CD4-positive, alpha-beta T cell treated with Interleukin-21 for 1 hour (primary cell): ENCODE data around the gene MORC3.
"Not testable (repeated sequence)": the region's sequence is repeated elsewhere in the genome, so short reads cannot be mapped to it uniquely, and the experiment has no call there.

Experiments used
- DNase-seq: peaks from one replicate; pipeline ENCODE4 v3.0.0-alpha.2; 2020

Gene MORC3

DNA sequence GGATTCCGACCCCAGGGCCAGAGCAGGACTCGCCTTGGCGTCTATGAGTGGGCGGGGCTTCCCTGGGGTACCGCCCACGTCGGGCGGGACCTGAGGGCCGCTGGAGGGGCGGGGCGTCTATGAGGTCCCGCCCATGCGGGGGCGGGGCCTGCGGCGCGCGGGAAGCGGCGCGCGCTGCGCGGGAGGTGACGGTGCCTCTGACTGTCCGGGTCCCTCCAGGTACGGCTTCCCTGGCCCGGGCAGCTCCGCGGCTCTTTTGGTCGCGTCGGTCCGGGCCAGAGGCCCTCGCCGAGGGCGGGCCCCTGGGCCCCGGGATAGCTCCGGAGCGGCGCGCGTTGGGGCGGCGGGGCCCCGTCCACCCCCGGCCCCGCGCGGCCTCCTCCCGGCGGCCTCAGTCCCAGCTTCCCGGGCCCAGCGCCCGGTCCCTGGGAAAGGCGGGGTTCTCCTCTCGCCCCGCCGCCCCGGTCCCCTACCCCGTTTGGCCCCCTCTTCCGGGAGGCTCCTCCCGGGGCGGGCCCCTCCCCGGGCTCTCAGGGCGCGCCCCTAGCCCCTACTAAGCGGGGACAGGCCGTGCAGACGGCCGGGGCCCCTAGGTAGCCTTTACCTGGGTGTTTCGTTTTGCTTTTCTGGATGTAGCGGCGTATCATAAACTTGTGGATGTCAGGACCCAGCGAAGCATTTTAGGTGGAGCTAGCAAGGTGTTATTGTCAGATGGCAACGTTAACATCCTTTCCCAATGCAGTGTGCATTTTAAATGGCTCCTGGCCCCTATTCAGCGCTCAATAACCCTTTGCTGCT is 65.4 kb downstream of the MORC3 start, which contains the start of gene CHAF1B:
Gene CHAF1B, plus strand, starts transcription at position 160 of the 798 bp plus-strand sequence. CDS start 745 bp downstream, outside the sequence.
- peak; percentile 83 for DNase-seq

DNA sequence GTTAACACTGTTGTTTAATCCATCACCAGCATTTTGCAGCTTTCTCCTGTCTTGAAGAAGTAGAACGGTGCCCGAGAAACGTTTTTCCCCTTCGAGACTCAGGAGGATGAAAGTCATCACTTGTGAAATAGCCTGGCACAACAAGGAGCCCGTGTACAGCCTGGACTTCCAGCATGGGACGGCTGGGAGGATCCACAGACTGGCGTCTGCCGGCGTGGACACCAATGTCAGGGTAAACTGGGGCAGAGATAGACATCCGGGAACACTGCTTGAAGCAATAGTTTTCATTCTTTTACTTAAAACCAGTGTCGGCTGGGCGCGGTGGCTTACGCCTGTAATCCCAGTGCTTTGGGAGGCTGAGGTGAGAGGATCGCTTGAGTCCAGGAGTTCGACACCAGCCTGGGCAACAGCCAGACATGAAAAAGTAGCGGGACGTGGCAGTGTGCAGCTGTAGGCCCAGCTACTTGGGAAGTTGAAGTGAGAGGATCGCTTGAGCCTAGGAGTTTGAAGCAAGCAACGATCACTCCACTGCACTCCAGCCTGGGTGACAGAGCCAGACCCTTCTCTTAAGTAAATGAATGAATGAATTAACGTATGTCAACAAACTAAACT is 66.1 kb downstream of the MORC3 start:
- no peak for DNase-seq

DNA sequence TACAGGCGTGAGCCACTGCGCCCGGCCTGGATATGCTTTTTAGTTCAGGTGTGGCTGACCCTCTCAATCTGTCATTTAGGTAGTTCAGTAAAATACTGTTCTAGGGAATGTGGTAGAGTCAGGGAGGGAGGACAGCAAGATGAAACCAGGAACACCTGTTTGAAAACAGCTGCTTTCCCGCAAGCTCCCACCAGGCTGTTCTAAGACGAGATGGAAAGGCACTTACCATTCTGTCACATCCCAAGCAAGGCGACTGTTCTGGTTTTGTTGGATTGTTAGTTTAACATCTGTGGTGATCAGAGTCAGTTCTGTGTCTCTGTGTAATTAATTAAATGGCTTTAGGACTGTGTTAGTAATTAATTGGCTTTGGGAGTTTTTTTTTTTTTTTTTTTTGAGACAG is 68.1 kb downstream of the MORC3 start:
- DNase-seq: no peak

DNA sequence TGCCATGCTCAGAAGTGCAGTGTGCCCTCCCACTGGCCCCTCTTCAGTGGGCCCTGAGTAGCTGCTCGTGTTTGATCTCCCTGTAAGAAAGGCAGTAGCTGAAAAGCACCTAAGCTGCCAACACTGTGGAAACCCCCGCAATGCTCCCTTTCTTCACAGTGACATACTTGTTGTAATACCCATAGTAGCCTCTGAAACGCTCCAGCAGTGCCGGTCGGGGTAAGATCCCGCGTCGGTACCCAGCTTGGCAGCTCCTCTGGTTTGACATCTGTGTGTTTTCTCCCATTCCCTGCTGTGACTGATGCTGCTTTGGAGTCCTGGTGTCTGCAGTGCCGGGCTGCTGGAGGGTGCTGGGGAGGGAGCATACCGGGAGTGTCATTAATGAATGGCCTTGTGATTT is 68.8 kb downstream of the MORC3 start:
- no peak for DNase-seq

DNA sequence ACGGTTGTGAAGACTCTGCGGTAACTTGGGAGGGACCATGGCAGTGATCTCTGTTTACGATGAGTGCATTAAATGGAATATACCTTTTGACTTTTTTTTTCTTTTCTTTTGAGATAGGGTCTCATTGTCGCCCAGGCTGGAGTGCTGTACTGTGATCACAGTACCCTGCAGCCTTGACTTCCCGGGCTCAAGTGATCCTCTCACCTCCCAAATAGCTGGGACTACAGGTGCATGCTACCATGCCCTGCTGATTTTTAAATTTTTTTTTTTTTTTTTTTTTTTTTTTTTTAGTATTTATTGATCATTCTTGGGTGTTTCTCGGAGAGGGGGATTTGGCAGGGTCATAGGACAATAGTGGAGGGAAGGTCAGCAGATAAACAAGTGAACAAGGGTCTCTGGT is 71.7 kb downstream of the MORC3 start:
- DNase-seq: not testable (repeated sequence)

DNA sequence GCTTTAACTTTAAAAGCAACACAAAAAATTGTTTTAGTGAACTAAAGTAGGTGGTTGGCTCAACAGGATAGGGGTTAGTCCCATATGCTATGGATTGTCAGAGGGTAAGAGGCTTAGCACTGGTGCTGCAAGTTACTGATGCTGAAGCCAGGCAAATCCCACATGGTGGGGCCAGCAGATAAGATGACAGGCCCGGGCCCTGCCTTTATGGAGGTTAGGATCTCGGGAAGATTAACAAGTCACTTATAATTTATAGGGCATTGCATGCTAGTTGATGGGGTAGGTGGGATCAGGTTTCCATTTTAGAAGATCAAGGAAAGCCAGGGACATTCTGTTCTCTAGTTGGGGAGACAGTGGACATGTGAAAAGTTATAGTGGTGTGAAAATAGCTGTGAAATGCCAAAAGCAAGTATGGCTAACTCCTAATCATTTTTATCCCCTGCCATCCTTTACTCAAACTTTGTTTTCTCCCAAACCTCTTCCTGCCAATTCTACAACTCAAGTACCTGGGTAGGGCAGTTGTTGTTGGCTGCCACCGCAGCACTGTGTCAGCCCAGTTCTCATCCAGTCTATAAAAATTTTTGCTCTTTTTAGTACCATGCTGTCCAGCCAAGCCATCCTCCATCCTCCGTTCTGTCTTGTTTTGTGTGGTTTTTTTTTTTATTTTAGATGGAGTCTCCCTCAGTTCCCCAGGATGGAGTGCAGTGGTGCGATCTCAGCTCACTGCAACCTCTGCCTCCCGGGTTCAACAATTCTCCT is 75.5 kb downstream of the MORC3 start:
- DNase-seq: no peak

DNA sequence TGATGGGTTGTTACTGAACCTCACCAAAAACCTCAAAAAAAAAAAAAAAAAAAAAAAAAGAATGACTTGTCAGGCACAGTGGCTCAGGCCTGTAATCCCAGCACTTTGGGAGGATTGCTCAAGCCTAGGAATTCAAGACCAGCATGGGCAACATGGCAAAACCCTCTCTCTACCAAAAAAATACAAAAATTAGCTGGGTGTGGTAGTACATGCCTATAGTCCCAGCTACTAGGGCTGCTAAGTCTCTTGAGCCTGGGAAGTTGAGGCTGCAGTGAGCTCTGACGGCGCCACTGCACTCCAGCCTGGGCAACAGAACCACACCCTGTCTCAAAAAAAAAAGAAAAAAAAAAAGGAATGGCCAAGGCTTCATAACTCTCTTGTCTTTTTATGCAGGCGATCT is 76.3 kb downstream of the MORC3 start:
- DNase-seq: no peak

DNA sequence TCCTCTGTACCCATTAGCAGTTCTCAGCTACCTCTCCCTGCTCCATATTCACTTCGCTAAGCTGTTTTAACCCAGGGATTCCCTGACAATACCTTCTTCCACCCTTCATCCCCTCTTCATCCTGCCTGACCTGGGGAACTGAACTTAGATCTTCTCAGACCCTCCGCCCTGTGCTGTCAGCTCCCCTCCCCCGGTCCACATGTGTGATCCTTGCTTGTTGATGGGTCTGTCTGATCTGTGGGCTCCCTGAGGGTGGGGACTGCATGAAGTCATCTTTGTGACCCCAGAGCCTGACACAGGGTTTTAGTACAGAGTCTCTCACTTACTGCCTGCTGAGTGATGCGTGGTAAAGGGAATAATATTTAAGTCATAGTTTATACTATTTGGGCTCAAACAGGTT is 77.0 kb downstream of the MORC3 start:
- no peak for DNase-seq

DNA sequence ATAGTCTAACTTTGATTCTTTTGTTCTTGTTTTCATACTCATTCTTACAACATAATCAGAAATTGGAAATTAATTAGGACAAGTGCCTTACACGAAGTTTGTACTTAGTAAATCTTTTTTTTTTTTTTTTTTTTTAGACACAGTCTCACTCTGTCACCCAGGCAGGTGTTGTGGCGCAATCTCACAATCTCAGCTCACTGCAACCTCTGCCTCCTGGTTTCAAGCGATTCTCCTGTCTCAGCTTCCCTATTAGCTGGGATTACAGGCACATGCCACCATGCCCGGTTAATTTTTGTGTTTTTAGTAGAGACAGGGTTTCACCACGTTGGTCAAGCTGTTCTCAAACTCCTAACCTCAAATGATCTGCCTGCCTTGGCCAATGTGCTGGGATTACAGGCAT is 77.6 kb downstream of the MORC3 start:
- no peak for DNase-seq

DNA sequence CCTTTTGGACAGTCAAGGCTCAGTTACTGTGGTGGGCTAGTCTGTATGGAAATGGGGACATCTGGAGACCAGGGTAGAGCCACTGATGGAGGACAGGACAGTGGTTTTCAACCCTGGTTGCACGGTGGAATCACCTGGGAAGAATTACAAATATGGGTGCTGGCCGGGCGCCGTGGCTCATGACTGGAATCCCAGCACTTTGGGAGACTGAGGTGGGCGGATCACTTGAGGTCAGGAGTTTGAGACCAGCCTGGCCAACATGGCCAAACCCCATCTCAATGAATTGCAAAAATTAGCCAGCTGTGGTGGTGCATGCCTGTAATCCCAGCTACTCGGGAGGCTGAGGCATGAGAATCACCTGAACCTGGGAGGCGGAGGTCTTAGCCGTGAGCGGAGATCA is 79.7 kb downstream of the MORC3 start:
- not testable (repeated sequence) for DNase-seq

DNA sequence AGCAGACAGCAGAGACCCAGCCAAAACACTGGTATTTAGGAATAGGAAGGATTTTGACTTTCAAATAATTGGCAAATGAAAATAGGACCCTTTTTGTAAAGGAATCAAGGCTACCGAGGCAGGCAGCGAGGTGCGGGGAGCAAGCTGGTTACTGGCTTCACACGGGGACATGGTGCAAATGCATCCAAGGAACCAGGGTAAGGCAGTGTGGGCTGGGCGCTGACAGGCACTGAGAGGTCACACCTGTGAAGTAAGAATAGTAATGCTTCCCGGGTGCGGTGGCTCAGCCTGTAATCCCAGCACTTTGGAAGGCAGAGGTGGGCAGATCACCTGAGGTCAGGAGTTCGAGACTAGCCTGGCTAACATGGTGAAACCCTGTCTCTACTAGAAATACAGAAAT is 80.7 kb downstream of the MORC3 start:
- no peak for DNase-seq

DNA sequence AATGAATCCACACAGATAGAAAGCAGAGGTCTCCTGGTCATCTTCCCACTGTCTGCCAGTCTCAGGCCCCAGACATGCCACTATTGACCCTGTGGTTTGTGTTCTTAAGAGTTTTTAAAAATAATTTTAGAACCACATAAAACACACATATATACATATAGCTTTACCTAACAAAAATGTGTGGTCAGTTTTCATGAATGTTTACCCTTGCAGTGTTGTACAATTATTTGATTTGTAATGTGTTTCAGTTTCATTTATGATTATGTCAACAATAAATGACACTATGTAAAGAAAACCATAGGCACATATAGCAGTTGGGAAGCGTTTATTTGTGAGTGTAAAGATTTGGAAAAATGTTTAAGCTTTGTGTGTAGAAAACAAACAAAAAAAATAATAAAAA is 82.3 kb downstream of the MORC3 start:
- no peak for DNase-seq

DNA sequence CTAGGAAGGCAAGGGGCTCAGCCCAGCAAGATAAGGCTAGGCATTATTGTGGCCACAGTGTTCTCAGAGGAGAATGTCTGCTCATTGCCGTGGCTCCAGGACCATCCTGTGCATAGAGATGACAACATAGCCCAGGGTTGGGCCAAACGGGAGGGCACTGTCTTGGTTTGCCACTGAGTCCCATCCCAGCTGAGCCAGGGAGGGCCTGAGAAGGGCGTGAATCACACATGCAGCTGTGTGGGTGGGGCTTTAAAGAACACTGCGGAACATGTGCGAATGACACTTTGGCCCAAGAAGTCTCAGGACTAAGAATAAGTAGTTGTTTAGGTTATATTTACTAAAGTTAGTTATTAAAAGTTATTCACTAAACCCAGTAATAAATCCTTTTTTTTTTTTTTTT is 83.7 kb downstream of the MORC3 start:
- DNase-seq: no peak

DNA sequence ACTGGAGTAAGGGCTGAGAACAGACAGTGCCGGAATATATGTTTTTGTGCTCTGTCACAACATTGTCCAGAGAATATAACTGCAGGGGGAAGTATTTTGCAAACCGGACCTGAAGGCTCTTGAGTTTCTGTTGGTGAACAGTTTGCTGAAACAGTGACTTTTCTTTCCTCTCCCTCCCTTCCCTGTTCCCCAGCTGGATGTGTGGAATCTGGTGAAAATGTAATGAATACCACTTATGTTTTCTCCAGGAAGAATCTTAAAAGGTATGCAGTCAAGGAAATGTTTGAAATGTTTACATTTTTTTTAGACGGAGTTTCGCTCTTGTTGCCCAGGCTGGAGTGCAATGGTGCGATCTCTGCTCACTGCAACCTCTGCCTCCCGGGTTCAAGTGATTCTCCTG is 88.6 kb downstream of the MORC3 start:
- no peak for DNase-seq

DNA sequence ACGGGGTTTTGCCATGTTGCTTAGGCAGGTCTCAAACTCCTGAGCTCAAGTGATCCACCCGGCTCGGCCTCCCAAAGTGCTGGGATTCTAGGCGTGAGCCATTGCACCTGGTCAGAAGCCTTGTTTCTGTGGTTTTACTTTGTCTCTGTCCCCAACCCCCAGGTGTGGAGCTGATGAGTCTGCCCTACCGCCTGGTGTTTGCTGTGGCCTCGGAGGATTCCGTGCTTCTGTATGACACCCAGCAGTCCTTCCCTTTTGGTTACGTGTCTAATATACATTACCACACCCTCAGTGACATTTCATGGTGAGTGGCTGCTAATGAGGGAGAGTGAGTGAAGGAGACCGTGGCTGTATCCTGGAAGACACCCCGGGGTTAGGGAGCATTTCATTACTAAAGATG is 91.3 kb downstream of the MORC3 start:
- no peak for DNase-seq

DNA sequence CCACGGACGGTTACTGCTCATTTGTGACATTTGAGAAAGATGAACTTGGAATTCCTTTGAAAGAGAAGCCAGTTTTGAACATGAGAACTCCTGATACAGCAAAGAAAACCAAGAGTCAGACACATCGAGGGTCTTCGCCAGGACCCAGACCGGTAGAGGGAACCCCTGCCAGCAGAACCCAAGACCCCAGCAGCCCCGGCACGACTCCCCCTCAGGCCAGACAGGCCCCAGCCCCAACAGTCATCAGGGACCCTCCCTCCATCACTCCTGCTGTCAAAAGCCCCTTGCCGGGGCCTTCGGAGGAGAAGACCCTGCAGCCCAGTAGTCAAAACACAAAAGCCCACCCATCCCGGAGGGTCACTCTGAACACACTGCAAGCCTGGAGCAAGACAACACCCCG is 92.9 kb downstream of the MORC3 start:
- no peak for DNase-seq

DNA sequence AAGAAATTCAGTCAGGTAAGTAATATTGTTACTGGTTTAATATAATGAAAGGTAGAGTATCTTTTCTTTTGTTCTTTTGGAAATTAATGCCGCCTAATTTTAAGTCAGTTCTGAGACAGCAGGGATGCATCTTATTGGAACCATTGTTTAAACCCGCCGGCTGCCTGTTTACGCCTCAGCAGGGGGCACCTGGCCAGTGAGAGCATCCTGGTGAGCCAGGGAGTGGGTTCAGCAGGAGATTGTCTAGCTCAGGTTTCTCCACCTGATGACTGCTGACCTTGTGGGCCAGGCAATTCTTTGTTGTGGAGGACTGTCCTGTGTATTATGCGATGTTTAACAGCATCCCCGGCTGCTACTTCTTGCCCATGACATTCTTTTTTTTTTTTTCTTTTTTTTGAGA is 95.4 kb downstream of the MORC3 start:
- DNase-seq: no peak

DNA sequence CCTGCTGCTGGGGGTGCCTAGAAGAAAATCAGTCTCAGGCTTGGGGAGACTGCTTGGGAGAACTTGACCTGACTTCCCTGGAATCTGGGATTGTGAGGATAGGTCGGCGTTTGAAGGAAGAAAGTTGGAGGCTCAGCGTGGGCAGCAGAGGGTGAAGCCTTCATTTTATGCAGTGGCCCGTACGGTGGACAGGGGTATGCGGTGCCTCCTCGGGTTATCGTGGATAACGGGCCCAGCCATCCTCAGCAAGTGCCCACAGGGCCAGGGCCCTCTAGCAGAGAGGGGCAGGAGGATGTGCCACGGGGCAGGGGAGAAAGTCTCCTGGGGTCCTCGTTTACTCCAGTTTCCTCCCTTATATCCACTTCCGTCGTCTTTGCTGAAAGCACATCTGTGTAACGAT is 99.2 kb downstream of the MORC3 start:
- DNase-seq: no peak

DNA sequence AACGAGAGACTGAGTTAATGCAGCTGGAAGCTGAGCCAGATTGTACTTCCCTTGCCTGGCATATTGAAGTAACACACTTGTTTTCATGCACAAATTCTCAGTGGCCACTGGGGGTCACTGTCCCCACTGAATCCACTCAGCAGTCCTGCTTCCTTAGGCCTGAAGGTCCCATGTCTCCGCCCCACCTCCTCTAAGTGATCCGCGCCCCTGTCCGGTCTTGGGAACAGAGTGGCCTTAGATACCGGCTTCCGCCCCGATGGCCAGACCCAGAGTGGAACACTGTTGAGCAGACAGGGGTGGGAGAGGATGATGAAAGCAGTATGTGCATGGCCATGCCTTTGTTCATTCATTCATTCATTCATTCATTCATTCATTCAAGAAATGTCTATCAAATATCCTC is 100.0 kb downstream of the MORC3 start:
- peak; percentile 37 for DNase-seq

DNA sequence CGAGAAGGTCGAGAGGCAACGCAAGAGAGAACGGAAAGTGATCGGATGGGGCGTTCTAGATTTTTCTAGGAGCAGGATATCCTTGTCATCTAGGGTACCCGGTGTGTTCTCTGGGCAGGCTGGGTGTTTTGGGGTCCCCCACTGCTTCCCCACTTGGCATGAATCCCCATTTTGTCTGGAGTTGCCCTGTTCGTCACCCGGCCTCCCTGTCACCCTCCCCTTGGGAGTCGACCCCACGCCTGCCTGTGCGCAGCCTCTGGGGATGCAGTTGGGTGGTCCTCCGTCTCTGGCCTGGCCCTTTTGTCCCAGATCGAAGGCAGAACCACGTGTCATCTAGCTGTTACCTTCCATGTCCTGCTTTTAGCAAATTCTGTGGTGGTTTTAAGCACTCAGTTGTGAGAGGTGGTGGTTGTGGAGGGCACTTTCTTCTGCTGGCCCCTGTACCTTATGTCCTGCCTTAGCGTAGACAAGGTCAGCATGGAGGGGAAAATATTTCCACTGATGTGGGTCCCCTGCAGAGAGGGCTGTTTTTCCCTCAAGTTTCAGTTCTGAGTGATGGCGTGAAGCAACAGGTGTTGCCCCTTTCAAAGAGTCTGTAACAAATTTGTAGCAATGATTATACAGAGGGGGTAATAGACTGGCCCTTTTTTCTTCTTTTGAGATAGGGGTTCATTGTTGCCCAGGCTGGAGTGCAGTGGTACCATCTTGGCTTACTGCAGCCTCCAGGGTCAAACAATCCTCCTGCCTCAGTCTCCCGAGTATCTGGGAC is 100.8 kb downstream of the MORC3 start:
- no peak for DNase-seq

DNA sequence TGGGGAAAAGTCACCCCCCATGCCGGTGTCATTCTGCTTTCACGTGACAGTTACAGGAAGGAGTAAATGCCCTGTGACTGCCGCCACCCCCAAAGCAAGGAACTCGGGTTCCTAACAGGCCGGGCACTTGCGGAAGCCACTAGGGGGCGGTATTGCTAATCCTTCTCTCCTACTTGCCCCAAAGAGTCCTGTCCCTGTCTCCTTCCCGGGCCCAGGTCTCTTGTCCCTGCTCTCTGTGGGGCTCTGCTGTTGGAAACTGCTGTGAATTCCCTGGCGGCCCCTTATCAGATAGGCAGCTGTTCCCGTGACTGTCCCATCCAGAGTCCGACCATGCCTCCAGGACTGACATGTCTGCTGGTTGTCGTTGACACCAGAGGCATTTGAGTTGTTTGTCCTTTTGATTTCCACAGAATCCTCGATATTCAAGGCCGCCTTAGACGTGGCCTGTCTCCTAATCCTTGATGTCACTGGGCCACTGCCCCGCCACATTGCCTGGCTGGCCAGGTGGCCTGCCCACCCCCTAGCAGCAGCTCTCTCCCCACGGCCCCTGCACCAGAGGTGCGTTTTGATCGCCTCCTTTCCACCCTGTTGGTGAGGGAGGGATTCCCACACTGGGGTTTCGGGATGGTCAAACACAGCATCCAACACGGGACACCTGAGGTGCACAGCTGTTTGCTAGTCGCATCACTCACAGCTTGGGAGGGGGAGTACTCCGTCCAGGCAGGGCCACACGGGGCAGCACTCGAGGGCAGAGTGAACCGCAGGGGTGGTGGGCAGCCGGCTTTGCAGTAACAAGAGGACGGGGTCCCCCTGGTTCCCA is 102.5 kb downstream of the MORC3 start:
- peak; percentile 8 for DNase-seq

DNA sequence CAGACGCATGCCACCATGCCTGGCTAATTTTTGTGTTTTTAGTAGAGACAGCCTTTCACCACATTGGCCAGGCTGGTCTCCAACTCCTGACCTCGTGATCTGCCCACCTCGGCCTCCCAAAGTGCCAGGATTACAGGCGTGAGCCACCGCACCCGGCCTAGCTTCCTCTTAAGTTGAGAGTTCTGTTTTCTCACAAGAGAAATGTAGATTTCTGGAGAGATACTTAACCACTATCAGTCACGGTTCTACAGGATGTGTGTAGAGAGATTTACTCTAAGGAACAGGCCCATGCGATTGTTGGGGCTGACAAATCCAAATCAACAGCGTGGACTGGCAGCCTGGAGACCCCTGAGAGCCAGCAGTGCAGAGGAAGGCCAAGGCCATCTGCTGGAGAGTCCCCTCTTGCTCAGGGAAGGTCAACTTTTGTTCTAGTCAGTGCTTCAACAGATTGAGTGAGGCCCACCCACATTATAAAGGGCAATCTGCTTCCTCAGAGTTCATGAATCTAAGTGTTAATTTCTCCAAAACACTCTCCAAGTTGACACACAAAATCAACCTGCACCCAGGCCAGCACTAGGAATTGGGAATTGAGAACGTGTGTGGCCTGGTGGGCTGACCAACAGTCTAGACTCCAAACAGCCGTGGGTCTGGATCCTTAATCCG is 103.9 kb downstream of the MORC3 start:
- no peak for DNase-seq
